ENCODE measurements around the gene LARP1.

DNA sequence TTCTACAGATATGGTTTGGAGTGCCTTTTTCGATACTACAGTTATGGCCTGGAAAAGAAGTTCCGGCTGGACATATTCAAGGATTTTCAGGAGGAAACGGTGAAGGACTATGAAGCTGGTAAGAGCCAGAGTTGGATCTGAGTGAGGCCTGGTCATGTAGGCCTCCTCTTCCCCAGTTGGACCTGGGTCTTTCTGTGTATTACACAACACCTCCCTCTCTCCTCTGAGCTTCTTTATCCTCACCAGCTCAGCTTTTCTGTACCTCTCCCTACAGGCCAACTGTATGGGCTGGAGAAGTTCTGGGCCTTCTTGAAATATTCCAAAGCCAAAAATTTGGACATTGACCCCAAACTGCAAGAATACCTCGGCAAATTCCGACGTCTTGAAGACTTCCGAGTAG, 56.1 kb downstream of the LARP1 start:
- TF ChIP-seq, protein P1, sequence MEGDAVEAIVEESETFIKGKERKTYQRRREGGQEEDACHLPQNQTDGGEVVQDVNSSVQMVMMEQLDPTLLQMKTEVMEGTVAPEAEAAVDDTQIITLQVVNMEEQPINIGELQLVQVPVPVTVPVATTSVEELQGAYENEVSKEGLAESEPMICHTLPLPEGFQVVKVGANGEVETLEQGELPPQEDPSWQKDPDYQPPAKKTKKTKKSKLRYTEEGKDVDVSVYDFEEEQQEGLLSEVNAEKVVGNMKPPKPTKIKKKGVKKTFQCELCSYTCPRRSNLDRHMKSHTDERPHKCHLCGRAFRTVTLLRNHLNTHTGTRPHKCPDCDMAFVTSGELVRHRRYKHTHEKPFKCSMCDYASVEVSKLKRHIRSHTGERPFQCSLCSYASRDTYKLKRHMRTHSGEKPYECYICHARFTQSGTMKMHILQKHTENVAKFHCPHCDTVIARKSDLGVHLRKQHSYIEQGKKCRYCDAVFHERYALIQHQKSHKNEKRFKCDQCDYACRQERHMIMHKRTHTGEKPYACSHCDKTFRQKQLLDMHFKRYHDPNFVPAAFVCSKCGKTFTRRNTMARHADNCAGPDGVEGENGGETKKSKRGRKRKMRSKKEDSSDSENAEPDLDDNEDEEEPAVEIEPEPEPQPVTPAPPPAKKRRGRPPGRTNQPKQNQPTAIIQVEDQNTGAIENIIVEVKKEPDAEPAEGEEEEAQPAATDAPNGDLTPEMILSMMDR (IDR thresholded peaks at IDR 0.05): no peak
- no peak for TF ChIP-seq POLR2A (IDR thresholded peaks at IDR 0.05)

Data from upper lobe of left lung (tissue), 4 donors.